NCI-H510A treated with DMSO at 0.1 percent for 48 hours (cell line): Measurements from ENCODE around the gene KCNN3.
A peak's percentile ranks its signal among the peaks of the same experiment; 100 is the strongest.
"Not testable (repeated sequence)": the region's sequence is repeated elsewhere in the genome, so short reads cannot be mapped to it uniquely, and the experiment has no call there.

Experiments
- DNase-seq: peaks from one replicate; lab custom pipeline; 2025; lab: John Stamatoyannopoulos, UW

The KCNN3 gene

DNA sequence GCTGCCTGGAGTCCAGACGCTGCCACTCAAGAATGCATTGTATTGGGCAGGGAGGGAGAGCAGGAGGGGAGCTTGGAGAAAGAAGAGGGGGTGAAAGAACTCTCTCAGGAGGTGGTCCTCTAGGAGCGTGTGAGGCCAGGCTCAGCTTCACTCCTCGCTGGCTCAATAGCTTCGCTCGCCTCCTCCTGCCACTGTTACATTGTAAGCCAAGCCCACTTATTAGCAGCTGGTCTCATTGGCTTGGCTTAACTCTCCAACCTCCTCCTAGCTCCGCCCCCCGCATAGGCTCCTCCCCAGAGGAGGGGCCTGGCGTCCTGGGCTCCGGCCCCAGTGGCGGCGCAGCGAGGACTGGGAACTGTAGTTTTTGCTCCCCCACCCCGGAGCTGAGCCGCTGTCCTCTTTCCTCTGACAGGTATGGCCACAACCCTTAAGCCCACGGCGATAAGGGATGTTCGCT lies at the start of gene KCNN3:
KCNN3 (minus strand) TSS at position 167 of the 457 bp plus-strand sequence. CDS start 317 bp downstream, outside the sequence.
- peak; percentile 56 for DNase-seq

GRCh38 chr1:154913273-154913672 lies 43.2 kb upstream of the KCNN3 start:
- DNase-seq = no peak

GRCh38 chr1:154912755-154913154 lies 42.7 kb upstream of the KCNN3 start:
- DNase-seq = no peak

DNA sequence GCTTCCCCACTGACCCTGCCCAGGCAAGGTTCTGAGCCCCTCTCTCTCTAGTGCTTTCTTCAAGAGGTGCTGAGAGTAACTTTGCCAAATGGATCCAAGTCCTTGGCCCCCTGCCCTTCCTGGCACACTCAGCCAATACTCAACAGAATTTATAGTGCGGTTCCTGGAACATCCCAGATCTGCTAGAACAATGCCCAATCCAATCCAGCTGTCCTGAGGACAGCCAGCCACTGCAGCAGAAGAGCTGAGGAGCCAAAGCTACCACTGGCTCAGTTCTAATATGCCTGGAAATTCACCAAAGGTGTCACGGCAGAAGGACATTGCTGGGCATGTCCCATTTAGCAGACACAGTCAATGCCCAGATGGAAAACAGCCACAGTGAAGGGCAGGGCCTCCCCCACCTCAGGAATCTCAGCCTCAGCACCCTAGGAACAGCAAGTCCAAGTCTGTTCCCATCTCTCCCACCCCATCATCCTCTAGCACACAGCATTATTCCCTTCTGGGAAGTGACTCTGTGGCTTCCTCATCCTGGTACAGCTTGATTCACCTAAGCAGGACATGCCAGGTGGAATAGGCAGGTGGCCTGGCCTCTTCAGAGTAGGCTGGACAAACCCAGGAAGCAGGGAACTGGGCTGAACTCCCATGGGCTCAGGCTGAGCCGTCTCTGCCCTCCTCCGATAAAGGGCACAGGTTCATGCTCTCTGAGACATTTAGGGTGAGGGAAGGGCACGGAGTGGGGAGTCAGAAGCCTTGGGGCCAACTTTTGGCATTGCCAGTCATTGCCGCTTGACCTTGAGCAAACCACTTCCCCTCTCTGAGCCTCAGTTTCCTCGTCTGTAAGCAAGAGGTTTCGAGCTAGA lies 41.8 kb upstream of the KCNN3 start:
- DNase-seq = no peak

DNA sequence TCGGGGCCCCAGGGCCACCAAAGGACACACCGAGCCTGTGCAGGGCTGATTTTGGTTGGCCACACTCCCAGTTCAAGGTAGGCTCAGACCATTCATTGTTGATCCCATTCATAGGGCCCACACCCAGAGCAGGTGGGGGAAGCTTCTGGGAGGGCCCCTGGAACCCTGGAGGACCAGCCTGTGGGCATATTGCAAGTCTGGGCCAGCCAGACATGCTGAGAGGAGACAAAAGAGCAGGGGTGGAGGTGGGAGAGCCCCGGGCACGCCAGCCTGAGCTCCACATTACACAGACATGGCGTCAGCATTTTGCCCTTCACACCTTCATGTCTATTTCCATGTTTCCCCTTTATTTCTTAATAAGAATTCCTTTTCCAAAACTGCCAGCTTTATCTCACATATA lies 40.8 kb upstream of the KCNN3 start:
- no peak for DNase-seq

DNA sequence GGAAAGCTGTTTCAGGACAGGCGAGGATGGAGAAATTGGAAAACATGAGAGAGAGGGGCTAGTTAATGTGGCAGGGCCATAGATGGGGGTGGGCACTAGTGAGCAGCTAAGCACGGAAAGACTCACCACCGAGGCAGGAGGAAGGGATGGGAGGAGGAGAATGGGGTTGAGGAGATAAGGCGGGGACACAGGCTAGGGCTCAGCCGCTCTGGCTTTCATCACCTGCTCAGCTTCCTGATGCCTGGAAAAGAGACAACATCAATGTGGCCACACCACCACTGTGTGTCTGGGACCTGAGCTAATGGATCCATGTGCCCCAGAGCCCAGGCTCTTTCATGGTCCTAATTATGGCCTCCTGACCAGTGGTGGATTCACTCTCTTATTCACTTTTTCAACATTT lies 38.9 kb upstream of the KCNN3 start:
- DNase-seq = no peak

GRCh38 chr1:154908129-154908528 lies 38.0 kb upstream of the KCNN3 start:
- DNase-seq = not testable (repeated sequence)

DNA sequence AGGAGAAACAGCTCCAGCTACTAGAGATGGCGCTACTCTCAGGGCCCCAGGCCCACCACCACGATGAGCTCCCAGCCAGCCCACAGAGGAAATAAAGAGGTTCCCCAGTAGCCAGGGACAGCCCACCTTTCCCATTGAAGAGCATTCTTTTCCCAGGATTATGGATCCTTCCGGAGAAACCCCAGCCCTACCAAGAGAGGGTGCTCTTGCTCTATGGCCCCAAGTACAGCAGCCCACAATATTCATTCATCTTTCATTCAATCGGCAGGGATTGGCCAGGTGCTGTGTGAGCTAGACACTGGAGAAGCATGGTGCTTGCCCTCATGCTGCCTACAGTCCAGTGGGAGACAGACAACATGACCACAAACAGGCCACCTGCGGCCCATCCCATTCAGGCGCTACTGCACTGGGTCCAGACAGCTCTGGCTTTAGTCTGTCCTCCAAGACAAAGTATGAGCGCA lies 36.6 kb upstream of the KCNN3 start:
- DNase-seq = no peak

- no peak for DNase-seq
Observed at GRCh38 chr1:154902938-154903566, 33.0 kb upstream of the KCNN3 start.

GRCh38 chr1:154901591-154901990 lies 31.5 kb upstream of the KCNN3 start:
- DNase-seq = no peak

DNA sequence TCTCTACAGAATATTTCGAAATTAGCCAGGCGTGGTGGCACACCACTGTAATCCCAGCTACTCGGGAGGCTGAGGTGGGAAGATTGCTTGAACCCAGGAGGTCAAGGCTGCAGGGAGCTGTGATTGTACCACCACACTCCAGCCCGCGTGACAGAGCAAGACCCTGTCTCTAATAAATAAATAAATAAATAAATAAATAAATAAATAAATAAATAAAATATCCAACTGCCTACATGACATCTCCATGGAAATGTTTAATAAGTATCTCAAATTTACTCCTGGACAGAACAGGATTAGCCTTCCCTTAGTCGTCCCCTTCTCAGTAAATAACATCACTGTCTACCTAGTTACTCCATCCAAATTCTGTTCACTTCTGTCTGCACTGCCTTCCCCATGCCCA lies 29.0 kb upstream of the KCNN3 start:
- DNase-seq = no peak

DNA sequence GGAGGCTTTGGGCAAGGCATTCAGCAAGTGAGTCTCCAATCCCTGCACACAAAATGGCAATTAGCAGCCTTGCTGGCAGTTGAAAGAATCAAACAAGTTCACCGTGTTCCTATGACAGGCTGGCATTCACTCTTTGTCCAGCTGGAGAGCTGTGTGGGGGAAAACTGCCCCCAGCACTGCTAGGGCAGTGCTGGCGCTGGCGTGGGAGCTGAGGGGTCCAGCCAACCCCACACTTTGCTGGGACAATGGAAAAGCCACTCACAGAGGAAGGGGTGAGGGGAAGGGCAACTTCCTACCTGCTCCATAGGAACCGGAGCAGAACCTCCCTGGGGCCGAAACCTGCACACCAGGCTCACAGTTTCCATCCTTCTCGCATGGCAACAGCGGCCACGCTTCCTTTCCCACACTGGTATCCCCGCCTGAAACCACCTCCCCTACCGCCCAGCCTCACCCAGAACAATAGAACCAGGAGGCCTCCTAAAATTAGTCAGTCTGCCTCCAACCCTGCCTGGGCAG lies 26.7 kb upstream of the KCNN3 start:
- DNase-seq = no peak

GRCh38 chr1:154895798-154896197 lies 25.7 kb upstream of the KCNN3 start:
- DNase-seq = no peak

GRCh38 chr1:154891452-154891851 lies 21.4 kb upstream of the KCNN3 start:
- DNase-seq = no peak

GRCh38 chr1:154888757-154889156 lies 18.7 kb upstream of the KCNN3 start:
- no peak for DNase-seq

DNA sequence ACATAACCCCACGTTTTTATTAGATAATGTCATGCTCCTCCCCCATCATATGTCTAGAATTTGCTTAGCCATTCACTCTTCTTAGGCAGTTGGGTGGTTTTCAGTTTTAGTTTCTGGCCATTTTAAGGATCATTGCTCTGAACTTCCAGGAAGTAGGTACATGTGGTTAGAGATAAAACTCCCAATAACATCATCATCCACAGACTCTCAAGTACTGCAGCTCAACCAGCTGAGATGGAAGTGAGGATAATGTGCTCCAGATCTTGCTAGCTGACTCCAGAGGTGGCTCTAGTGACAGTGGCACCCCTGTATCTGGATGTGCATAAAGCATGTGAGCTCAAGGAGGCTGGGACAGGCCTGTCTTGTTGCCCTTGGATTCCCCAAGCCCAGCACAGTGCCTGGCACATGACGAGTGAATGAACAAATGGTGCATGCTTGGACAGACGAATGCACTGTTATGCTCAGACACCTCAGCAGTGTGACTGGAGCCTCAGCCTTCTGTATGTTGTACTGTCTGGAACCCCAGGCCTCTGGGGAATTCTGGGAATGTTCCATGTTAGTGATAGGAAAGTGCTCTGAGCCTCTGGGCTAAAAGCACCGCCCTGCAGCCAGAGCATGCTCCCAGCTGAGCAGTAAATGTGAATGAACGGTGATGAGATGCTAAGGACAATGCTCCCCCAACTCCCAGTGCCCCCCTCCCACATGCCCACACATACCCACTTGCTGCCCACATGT lies 16.4 kb upstream of the KCNN3 start:
- no peak for DNase-seq

- peak; percentile 26 for DNase-seq
Observed at GRCh38 chr1:154884869-154885701, 15.0 kb upstream of the KCNN3 start.

DNA sequence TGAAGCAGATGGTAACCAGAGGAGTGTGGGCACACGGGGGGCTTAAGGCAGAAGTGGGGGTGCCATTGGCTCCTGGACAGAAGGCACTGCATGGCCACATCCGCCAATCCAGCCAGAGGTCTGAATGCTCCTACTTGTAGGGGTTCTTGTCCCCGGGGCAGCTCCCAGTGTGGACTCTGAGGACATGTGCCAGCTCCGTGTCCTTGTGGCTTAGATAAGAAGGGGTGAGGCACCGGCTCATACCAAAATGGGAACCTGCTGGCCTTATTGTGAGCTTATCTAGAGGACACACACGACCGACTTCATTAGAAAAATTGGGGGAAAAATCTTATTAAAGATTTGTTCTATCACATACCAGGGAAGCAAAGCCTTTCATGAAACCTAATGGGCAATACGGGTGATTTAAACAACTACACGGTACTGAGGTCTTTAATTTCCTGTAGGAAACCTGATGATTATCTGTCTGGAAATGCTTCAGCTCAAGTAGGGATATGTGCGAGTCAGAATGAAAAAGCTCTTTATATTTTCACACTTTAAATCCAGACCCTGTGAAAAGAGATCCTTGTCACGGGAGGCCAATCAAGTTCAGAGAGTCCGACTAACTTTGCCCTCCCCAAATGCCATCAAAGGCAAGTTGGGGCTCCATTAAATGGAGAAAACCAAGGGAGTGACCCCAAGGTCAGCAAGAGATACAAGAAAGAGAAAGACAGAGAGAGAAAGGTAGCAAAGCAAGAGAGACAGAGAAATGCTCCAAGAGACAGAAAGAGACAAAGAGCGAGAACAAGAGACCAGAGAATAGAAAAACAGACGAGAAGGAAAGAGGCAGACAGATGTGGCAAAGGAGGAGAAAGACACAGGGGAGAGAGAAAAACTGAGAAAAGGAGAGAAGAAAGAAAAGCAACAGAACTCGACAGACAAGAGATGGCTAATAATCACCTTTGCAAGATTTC lies 14.1 kb upstream of the KCNN3 start:
- no peak for DNase-seq

DNA sequence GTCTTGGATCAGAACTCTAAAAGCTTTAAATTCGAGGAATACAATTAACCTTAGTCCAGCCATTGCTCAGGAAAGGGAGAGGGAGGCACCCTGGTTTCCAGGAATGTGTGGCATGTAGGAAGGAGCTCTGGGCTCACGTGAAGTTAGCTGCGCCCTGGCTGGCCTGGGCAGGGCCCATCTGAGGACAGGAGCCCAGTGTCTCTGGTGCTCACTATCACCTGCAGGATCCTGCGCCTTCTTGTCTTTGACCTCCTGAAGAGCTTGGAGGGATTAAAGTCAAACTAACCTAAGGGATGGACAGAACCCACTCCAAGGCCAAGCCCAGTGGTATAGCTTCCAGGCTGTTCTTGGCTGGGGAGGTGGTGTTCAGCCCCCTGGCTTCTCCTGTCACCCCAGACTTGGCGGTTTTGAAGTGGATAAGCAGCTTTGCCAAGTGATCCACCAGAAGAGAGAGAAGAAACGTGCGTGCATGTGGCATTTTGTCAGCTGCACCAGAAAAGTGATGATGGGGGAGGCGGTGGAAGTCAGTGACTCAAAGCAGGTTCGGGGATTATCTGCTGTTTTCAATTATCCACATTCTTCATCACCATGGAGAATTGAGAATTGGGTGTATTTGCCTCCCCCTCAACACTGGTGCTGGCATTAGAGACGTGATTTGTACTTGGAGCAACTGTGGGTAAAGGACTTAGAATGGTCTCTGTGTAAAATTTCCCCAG lies 11.9 kb upstream of the KCNN3 start:
- DNase-seq = no peak

GRCh38 chr1:154880671-154881070 lies 10.6 kb upstream of the KCNN3 start:
- DNase-seq = no peak
